Measurements from ENCODE around the gene TRPM2. TPM values are rescaled to one million over a fixed set of nuclear protein-coding genes. Genes with fewer than 3 reads are reported as not detected.

The TRPM2 gene
- total RNA-seq, 4 donors from 2014 or later = 2.9 to 7.0 (median 6.1) TPM

- TF ChIP-seq CTCF (IDR thresholded peaks at IDR 0.05; ENCODE audit: low read depth) = no peak
These were observed 26.5 kb upstream of the TRPM2 start for GRCh38 chr21:44326716-44327602.

GRCh38 chr21:44327603-44327974 is 25.8 kb upstream of the TRPM2 start:
- TF ChIP-seq CTCF (IDR thresholded peaks at IDR 0.05; ENCODE audit: low read depth) = no peak

- no peak for TF ChIP-seq CTCF (IDR thresholded peaks at IDR 0.05; ENCODE audit: low read depth)
These were observed 25.1 kb upstream of the TRPM2 start for GRCh38 chr21:44328242-44328895.

GRCh38 chr21:44329086-44329889 is 24.1 kb upstream of the TRPM2 start:
- TF ChIP-seq CTCF (IDR thresholded peaks at IDR 0.05; ENCODE audit: low read depth) = no peak

GRCh38 chr21:44329971-44330681 is 23.3 kb upstream of the TRPM2 start:
- no peak for TF ChIP-seq CTCF (IDR thresholded peaks at IDR 0.05; ENCODE audit: low read depth)

- TF ChIP-seq CTCF (IDR thresholded peaks at IDR 0.05; ENCODE audit: low read depth) = no peak
These were observed 22.7 kb upstream of the TRPM2 start for GRCh38 chr21:44330698-44331097.

Data from subcutaneous adipose tissue (tissue), 4 donors.